K562 (cell line): ENCODE results near the gene ZFAND3. TPM values are rescaled to one million over a fixed set of nuclear protein-coding genes. Genes with fewer than 3 reads are reported as not detected.

ENCODE experiments used
- EP400 ChIP-seq: fragments of 450-650 bp; IDR thresholded peaks from 2 replicates; pipeline ENCODE4 v1.6.1; 2017; ENCODE audit warnings: antibody characterized with exemption, mild to moderate bottlenecking, moderate library complexity
- EZH2 ChIP-seq: IDR thresholded peaks from 2 replicates; pipeline ENCODE4 v1.6.1; 2012; ENCODE audit warnings: low read depth, mild to moderate bottlenecking, inconsistent platforms, low read length, borderline replicate concordance
- HDAC2 ChIP-seq: fragments of 450-650 bp; IDR thresholded peaks from 2 replicates; pipeline ENCODE4 v1.6.1; 2016; ENCODE audit warnings: mild to moderate bottlenecking
- HMG20A ChIP-seq: fragments of 450-650 bp; formaldehyde crosslinking; conservative IDR thresholded peaks from 2 replicates; pipeline ENCODE4 v1.4.0; 2020; ENCODE audit warnings: mild to moderate bottlenecking, mixed read lengths
- KLF16 ChIP-seq: IDR thresholded peaks from 2 replicates; pipeline ENCODE4 v1.6.1; 2016; ENCODE audit warnings: antibody characterized with exemption
- NR2C2 ChIP-seq, 2 experiments: fragments of 200-800 bp in 1 of 2; sonication (Bioruptor generic) in 1 of 2; sonication (generic) in 1 of 2; formaldehyde crosslinking in 1 of 2; IDR thresholded peaks; 2 replicates each; pipeline versions ENCODE4 v1.6.1 to v1.8.0; 2016 to 2022; ENCODE audit warnings: mild to moderate bottlenecking in 1 of 2, missing compliant biosample characterization in 1 of 2, missing genetic modification characterization in 1 of 2, missing genetic modification reagents in 1 of 2
- SPI1 ChIP-seq: IDR thresholded peaks from 2 replicates; pipeline ENCODE4 v1.6.1; 2011; ENCODE audit warnings: low read depth, low read length, control low read depth, borderline replicate concordance
- SRSF9 ChIP-seq: fragments of 200-400 bp; formaldehyde crosslinking; IDR thresholded peaks from 2 replicates; pipeline ENCODE4 v1.6.1; 2017; ENCODE audit warnings: low read depth, low read length, borderline replicate concordance
- SUPT5H ChIP-seq: fragments of 450-650 bp; IDR thresholded peaks from 2 replicates; pipeline ENCODE4 v1.6.1; 2016
- TAF15 ChIP-seq: fragments of 200-400 bp; formaldehyde crosslinking; IDR thresholded peaks from 2 replicates; pipeline ENCODE4 v1.6.1; 2017; ENCODE audit warnings: mild to moderate bottlenecking, low read depth, low read length, moderate library complexity
- ZNF780A ChIP-seq: fragments of 250-450 bp; sonication (Bioruptor Pico); IDR thresholded peaks from 2 replicates; pipeline ENCODE4 v1.5.0; 2021; ENCODE audit warnings: mild to moderate bottlenecking
- ZNF830 ChIP-seq: fragments of 250-450 bp; sonication (Bioruptor Pico); IDR thresholded peaks from 2 replicates; pipeline ENCODE4 v1.5.0; 2021; ENCODE audit warnings: mild to moderate bottlenecking
- polyA plus RNA-seq, 8 experiments: library from polyadenylated mRNA; depleted of rRNA in 4 of 8; stranded (reverse) in 5 of 8; unstranded in 3 of 8; fragments of >200 nt; fragmentation: Nextera tagmentation in 2 of 8; fragmentation: Illumina TruSeq in 1 of 8; extraction: Ambion mirVana in 2 of 8; extraction: Trizol in 1 of 8; gene quantifications; 2 replicates each; pipeline versions ENCODE4 v1.2.1 to v1.2.3, GENCODE V29; 2011 to 2014; ENCODE audit warnings: inconsistent platforms in 1 of 8, missing spikeins in 1 of 8
- total RNA-seq, 7 experiments: library from RNA; depleted of rRNA in 6 of 7; stranded (reverse); fragments of >200 nt in 6 of 7; fragmentation: Illumina TruSeq in 2 of 7; extraction: Trizol in 2 of 7; gene quantifications; 2 replicates each; pipeline versions ENCODE4 v1.2.1 to v1.2.3, GENCODE V29; 2011 to 2021; ENCODE audit warnings: low replicate concordance in 1 of 7
- TF ChIP-seq, protein P1 (sequence below): fragments of 450-650 bp; IDR thresholded peaks from 2 replicates; pipeline ENCODE4 v1.7.0; 2016; ENCODE audit warnings: borderline replicate concordance
- TF ChIP-seq, protein P2 (sequence below): sonication (generic); formaldehyde crosslinking; IDR thresholded peaks from 2 replicates; pipeline ENCODE4 v1.8.0; 2022; ENCODE audit warnings: missing genetic modification reagents, mild to moderate bottlenecking, borderline replicate concordance
- TF ChIP-seq, protein P3 (sequence below): fragments of 450-650 bp; IDR thresholded peaks from 2 replicates; pipeline ENCODE4 v1.6.1; 2017; ENCODE audit warnings: antibody characterized with exemption
- TF ChIP-seq, protein P4 (sequence below): sonication (generic); formaldehyde crosslinking; IDR thresholded peaks from 2 replicates; pipeline ENCODE4 v1.9.0; 2022; ENCODE audit warnings: mild to moderate bottlenecking, missing genetic modification reagents
- TF ChIP-seq, protein P5 (sequence below): fragments of 250-450 bp; sonication (Bioruptor Pico); IDR thresholded peaks from 2 replicates; pipeline ENCODE4 v1.9.0; 2021; ENCODE audit warnings: mild to moderate bottlenecking, inconsistent platforms
- TF ChIP-seq, protein P6 (sequence below): fragments of 450-650 bp; IDR thresholded peaks from 2 replicates; pipeline ENCODE4 v1.6.1; 2016

The ZFAND3 gene
- total and polyA plus RNA-seq, 9 of the 15 experiments (the other 6 are each of a cell fraction or from before 2014, with no cell fraction given): 0.81 to 26.6 (median 11.8) TPM

DNA sequence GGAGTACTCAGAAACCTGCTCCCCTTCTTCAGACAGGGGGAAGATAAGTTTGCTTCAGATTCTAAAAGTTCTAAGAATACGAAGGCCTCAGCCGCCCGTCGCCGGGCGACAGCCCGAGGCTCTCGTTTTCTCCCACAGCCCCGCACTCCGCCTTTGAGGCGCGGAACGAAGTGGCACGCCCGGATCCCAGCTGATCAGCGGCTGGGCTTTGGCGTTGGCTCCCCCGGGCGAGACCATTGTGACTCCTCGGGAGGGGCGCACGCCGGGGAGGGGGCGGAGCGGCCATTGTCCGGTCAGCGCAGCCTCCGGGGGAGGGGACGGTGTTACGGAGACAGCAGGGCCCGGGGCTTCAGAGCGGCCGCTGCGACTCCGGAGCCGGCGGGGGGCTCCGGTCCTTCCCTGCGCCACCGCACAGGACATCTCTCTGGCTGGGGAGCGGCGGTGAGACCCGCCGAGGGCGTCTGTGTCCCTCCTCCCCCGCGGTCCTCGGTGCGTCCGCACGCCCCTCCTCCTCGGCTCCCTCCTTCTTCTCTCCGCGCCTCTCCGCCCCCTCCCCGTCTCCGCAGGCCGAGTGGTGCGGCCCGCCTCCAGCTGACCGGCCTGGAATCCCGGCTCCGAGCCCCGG is at the start of gene ZFAND3 (continued):
- TF ChIP-seq, protein P1, sequence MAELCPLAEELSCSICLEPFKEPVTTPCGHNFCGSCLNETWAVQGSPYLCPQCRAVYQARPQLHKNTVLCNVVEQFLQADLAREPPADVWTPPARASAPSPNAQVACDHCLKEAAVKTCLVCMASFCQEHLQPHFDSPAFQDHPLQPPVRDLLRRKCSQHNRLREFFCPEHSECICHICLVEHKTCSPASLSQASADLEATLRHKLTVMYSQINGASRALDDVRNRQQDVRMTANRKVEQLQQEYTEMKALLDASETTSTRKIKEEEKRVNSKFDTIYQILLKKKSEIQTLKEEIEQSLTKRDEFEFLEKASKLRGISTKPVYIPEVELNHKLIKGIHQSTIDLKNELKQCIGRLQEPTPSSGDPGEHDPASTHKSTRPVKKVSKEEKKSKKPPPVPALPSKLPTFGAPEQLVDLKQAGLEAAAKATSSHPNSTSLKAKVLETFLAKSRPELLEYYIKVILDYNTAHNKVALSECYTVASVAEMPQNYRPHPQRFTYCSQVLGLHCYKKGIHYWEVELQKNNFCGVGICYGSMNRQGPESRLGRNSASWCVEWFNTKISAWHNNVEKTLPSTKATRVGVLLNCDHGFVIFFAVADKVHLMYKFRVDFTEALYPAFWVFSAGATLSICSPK: no peak
- TF ChIP-seq HMG20A (CRISPR knock-in tag): no peak
- peak; percentile 83 for TF ChIP-seq EP400
- no peak for TF ChIP-seq ZNF830
- TF ChIP-seq, protein P2, sequence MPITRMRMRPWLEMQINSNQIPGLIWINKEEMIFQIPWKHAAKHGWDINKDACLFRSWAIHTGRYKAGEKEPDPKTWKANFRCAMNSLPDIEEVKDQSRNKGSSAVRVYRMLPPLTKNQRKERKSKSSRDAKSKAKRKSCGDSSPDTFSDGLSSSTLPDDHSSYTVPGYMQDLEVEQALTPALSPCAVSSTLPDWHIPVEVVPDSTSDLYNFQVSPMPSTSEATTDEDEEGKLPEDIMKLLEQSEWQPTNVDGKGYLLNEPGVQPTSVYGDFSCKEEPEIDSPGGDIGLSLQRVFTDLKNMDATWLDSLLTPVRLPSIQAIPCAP (CRISPR knock-in tag): no peak
- TF ChIP-seq SPI1: no peak
- no peak for TF ChIP-seq KLF16
- no peak for TF ChIP-seq EZH2
- no peak for TF ChIP-seq NR2C2 (CRISPR knock-in tag; IDR thresholded peaks at IDR 0.05)
- TF ChIP-seq NR2C2 (tag; IDR thresholded peaks at IDR 0.05): peak; percentile 62; the same call in 1 of the 2 replicates
- TF ChIP-seq ZNF780A (CRISPR knock-in tag): no peak
- TF ChIP-seq, protein P3, sequence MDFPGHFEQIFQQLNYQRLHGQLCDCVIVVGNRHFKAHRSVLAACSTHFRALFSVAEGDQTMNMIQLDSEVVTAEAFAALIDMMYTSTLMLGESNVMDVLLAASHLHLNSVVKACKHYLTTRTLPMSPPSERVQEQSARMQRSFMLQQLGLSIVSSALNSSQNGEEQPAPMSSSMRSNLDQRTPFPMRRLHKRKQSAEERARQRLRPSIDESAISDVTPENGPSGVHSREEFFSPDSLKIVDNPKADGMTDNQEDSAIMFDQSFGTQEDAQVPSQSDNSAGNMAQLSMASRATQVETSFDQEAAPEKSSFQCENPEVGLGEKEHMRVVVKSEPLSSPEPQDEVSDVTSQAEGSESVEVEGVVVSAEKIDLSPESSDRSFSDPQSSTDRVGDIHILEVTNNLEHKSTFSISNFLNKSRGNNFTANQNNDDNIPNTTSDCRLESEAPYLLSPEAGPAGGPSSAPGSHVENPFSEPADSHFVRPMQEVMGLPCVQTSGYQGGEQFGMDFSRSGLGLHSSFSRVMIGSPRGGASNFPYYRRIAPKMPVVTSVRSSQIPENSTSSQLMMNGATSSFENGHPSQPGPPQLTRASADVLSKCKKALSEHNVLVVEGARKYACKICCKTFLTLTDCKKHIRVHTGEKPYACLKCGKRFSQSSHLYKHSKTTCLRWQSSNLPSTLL: no peak
- no peak for TF ChIP-seq TAF15
- TF ChIP-seq, protein P4, sequence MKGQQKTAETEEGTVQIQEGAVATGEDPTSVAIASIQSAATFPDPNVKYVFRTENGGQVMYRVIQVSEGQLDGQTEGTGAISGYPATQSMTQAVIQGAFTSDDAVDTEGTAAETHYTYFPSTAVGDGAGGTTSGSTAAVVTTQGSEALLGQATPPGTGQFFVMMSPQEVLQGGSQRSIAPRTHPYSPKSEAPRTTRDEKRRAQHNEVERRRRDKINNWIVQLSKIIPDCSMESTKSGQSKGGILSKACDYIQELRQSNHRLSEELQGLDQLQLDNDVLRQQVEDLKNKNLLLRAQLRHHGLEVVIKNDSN (CRISPR knock-in tag): peak; percentile 61
- TF ChIP-seq, protein P5, sequence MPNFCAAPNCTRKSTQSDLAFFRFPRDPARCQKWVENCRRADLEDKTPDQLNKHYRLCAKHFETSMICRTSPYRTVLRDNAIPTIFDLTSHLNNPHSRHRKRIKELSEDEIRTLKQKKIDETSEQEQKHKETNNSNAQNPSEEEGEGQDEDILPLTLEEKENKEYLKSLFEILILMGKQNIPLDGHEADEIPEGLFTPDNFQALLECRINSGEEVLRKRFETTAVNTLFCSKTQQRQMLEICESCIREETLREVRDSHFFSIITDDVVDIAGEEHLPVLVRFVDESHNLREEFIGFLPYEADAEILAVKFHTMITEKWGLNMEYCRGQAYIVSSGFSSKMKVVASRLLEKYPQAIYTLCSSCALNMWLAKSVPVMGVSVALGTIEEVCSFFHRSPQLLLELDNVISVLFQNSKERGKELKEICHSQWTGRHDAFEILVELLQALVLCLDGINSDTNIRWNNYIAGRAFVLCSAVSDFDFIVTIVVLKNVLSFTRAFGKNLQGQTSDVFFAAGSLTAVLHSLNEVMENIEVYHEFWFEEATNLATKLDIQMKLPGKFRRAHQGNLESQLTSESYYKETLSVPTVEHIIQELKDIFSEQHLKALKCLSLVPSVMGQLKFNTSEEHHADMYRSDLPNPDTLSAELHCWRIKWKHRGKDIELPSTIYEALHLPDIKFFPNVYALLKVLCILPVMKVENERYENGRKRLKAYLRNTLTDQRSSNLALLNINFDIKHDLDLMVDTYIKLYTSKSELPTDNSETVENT: 0 out of 2 replicates have a peak, but pooled peaks have one; percentile 54
- TF ChIP-seq, protein P6, sequence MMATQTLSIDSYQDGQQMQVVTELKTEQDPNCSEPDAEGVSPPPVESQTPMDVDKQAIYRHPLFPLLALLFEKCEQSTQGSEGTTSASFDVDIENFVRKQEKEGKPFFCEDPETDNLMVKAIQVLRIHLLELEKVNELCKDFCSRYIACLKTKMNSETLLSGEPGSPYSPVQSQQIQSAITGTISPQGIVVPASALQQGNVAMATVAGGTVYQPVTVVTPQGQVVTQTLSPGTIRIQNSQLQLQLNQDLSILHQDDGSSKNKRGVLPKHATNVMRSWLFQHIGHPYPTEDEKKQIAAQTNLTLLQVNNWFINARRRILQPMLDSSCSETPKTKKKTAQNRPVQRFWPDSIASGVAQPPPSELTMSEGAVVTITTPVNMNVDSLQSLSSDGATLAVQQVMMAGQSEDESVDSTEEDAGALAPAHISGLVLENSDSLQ: peak; percentile 30; the same call in 1 of the 2 replicates
- no peak; the same call in 1 of the 2 replicates for TF ChIP-seq HDAC2
- TF ChIP-seq SRSF9: no peak
- TF ChIP-seq SUPT5H: no peak
